T-cell (primary cell): ENCODE data around the gene TIMELESS. TPM values are rescaled to one million over a fixed set of nuclear protein-coding genes. Genes with fewer than 3 reads are reported as not detected.
"Not testable (repeated sequence)": the region's sequence is repeated elsewhere in the genome, so short reads cannot be mapped to it uniquely, and the experiment has no call there.

Experiments
- ATAC-seq, 4 experiments: fragments of 200-7000 bp in 3 of 4; fragments of 150-1000 bp in 1 of 4; cut with Tn5 transposase; replicated peaks in 1 of 4; 1 replicate in 3 of 4; 2 replicates in 1 of 4; pipeline ENCODE4 v1.10.0; 2021; ENCODE audit warnings: moderate library complexity in 3 of 4, mild to moderate bottlenecking in 2 of 4, moderate number of reproducible peaks in 1 of 4
- CTCF ChIA-PET, 2 donors: fragments of 300-600 bp; sonication (Branson Sonifier 250); formaldehyde crosslinking; loops; one replicate each; lab custom pipeline; 2022; ENCODE audit warnings: antibody characterized with exemption in 2 of 2; lab: Charles Lee
- POLR2A ChIA-PET, 2 donors: fragments of 300-600 bp; sonication (Branson Sonifier 250); formaldehyde crosslinking; loops; one replicate each; lab custom pipeline; 2022; ENCODE audit warnings: antibody characterized with exemption in 2 of 2; lab: Charles Lee
- DNase-seq, 35 experiments: peaks; one replicate each; pipeline versions ENCODE4 v3.0.0 to v3.0.0-alpha.2; 2013 to 2023
- H3K27ac ChIP-seq: one replicate; pipeline ENCODE4 v1.5.1; 2013; ENCODE audit warnings: low read length
- H3K27me3 ChIP-seq, 2 experiments: replicated peaks in 1 of 2; 1 replicate in 1 of 2; 2 replicates in 1 of 2; pipeline versions ENCODE4 v1.6.1 to v1.7.0; 2013; ENCODE audit warnings: low read length in 1 of 2, mixed read lengths in 1 of 2; ENCODE audit not compliant: control insufficient read depth in 2 of 2, insufficient read depth in 2 of 2; ENCODE audit errors: extremely low read depth in 1 of 2
- H3K36me3 ChIP-seq, 2 donors: 1 replicate in 1 of 2; 2 replicates in 1 of 2; pipeline versions ENCODE4 v1.6.1 to v1.7.0; 2013; ENCODE audit warnings: low read length in 1 of 2; ENCODE audit not compliant: control insufficient read depth in 2 of 2, insufficient read depth in 1 of 2; ENCODE audit errors: extremely low read depth in 1 of 2
- H3K4me1 ChIP-seq, 2 experiments: 1 replicate in 1 of 2; 2 replicates in 1 of 2; pipeline versions ENCODE4 v1.6.1 to v1.7.0; 2013; ENCODE audit warnings: low read length in 2 of 2, mixed read lengths in 1 of 2; ENCODE audit not compliant: insufficient read depth in 2 of 2, control insufficient read depth in 1 of 2; ENCODE audit errors: extremely low read depth in 1 of 2
- H3K4me3 ChIP-seq, 2 donors: 1 replicate in 1 of 2; 2 replicates in 1 of 2; pipeline versions ENCODE4 v1.5.1 to v1.7.0; 2013; ENCODE audit warnings: mild to moderate bottlenecking in 2 of 2, low read length in 1 of 2, moderate library complexity in 1 of 2; ENCODE audit not compliant: control insufficient read depth in 1 of 2; ENCODE audit errors: extremely low read depth in 1 of 2
- H3K9me3 ChIP-seq: 2 replicates; pipeline ENCODE4 v1.7.0; 2013
- H3K27ac Mint-ChIP-seq, 2 donors: one replicate each; pipeline ENCODE4 v1.8.0; 2020 to 2021; ENCODE audit warnings: mild to moderate bottlenecking in 2 of 2, mixed read lengths in 2 of 2
- H3K27me3 Mint-ChIP-seq, 2 donors: one replicate each; pipeline ENCODE4 v1.8.0; 2021 to 2022; ENCODE audit warnings: mixed read lengths in 2 of 2
- H3K36me3 Mint-ChIP-seq: one replicate; pipeline ENCODE4 v1.8.0; 2021; ENCODE audit warnings: mixed read lengths
- H3K4me1 Mint-ChIP-seq, 3 donors: one replicate each; pipeline ENCODE4 v1.8.0; 2020 to 2022; ENCODE audit warnings: mixed read lengths in 3 of 3, mild to moderate bottlenecking in 1 of 3
- H3K4me3 Mint-ChIP-seq, 3 donors: one replicate each; pipeline ENCODE4 v1.8.0; 2020 to 2022; ENCODE audit warnings: mild to moderate bottlenecking in 3 of 3, mixed read lengths in 3 of 3, moderate library complexity in 3 of 3
- H3K9me3 Mint-ChIP-seq, 3 donors: one replicate each; pipeline ENCODE4 v1.8.0; 2020 to 2022; ENCODE audit warnings: mixed read lengths in 3 of 3
- WGBS: methylation state at CpG from one replicate; pipeline ENCODE4 v1.1.5; 2013; ENCODE audit warnings: missing lambda C conversion rate; ENCODE audit not compliant: insufficient coverage; 5-methylcytosine and 5-hydroxymethylcytosine counted together
- total RNA-seq, 35 experiments: library from RNA in 6 of 35; stranded (reverse) in 6 of 35; fragments of 120-200 nt in 1 of 35; gene quantifications; one replicate each; pipeline versions ENCODE4 v1.2.1 to v1.2.4 and lab custom pipeline; 2013 to 2026

TIMELESS gene
- total RNA-seq, 5 donors from 2014 or later (not counting 1 experiment from before 2014, with no cell fraction given) = 5.0 to 7.5 (median 6.4) TPM

DNA sequence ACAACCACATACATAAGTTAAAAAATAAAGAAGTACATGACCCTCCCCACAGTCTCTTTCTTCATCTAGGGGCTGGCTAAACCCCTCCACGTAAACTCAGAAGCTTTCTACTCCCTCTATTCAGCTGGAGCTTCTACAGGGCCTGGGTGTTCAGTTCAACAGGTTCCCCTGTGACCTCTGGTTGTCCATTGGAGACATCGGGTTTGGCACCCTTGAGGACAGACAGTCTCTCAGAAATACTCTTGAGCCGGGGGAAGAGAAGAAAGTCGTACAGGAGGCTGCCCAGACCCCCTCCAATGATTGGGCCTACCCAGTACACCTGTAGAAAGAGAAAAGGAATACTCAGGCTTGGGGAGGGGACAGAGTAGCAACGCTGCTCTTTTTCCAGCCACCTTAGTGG is 1.9 kb upstream of the TIMELESS start:
- Histone ChIP-seq H3K4me3 (no peak overlapping the region), H3K27ac (no peak overlapping the region), H3K9me3 (no peaks in the 10 kb centered on the region), H3K4me1 (peaks cover 7 to 14% of the 10 kb centered on the region in 2 experiments), H3K36me3 (no peaks in the 10 kb centered on the region), H3K27me3 (peaks cover 0 to 5% of the 10 kb centered on the region in 2 experiments)
- H3K4me1 Mint-ChIP-seq = peaks cover 14 to 20% (median 19%) of the 10 kb centered on the region in 3 donors
- H3K27ac Mint-ChIP-seq = no peak overlapping the region
- no peak for DNase-seq
- no peaks in the 10 kb centered on the region for H3K27me3 Mint-ChIP-seq
- no CpG with 5 or more reads among the region's 5 CpGs for WGBS
- POLR2A ChIA-PET = interaction anchor here in 1 of 2 donors (1.1 kb wide), 1 partner anchor 11 kb away, joined by 5 read pairs; no protein-coding TSS in a partner anchor
- H3K9me3 Mint-ChIP-seq = no peaks in the 10 kb centered on the region
- no peak overlapping the region for H3K4me3 Mint-ChIP-seq
- no peak for ATAC-seq
- CTCF ChIA-PET = interaction anchor here (0.6 to 1.0 kb wide), 4 partner anchors 8 to 229 kb away, joined by 3 to 5 read pairs (median 4); partner anchors contain the start of gene RNF41 (in 1 of the 2)
- H3K36me3 Mint-ChIP-seq = no peaks in the 10 kb centered on the region

DNA sequence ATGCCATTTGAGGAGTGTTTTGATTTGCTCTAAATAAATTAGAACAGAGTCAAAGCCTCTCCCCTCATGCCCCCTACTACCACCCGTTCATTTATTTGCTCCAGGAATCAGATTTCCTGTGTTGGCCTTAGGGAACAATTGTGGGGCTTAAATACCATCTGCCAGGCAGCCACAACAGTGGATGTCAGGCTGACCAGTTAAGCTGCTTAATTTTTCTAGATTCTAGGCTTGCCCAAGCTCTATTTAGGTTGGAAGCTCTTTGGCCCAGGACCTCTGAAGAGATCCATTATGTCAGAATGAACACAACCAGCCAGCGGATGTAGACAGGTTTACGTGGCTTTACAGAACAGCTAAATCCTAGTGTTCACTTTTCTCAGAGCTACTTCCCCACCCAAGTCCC is 1.0 kb upstream of the TIMELESS start:
- Mint-ChIP-seq H3K4me3 (peak overlapping the region; percentile 17 to 91 (median 79)), H3K27ac (no peak overlapping the region), H3K36me3 (no peaks in the 10 kb centered on the region), H3K27me3 (no peaks in the 10 kb centered on the region), H3K4me1 (peaks cover 14 to 20% (median 19%) of the 10 kb centered on the region in 3 donors), H3K9me3 (no peaks in the 10 kb centered on the region)
- no peaks in the 10 kb centered on the region for H3K36me3 ChIP-seq
- H3K27ac ChIP-seq = no peak overlapping the region
- no peak for DNase-seq
- H3K4me3 ChIP-seq = no peak overlapping the region
- ATAC-seq = no peak
- H3K4me1 ChIP-seq = peaks cover 7 to 14% of the 10 kb centered on the region in 2 experiments
- 80% methylated on average over 2 of the region's 3 CpGs for WGBS
- POLR2A ChIA-PET = interaction anchor here (0.5 to 2.0 kb wide), 2 partner anchors 90 to 185 kb away, joined by 7 to 8 read pairs; partner anchors contain the start of gene STAT2 (in 1 of the 2)
- peaks cover 0 to 5% of the 10 kb centered on the region in 2 experiments for H3K27me3 ChIP-seq
- CTCF ChIA-PET = interaction anchor here (0.6 to 3.3 kb wide), 6 partner anchors 9 to 244 kb away, joined by 3 to 18 read pairs (median 4); no protein-coding TSS in a partner anchor
- no peaks in the 10 kb centered on the region for H3K9me3 ChIP-seq

DNA sequence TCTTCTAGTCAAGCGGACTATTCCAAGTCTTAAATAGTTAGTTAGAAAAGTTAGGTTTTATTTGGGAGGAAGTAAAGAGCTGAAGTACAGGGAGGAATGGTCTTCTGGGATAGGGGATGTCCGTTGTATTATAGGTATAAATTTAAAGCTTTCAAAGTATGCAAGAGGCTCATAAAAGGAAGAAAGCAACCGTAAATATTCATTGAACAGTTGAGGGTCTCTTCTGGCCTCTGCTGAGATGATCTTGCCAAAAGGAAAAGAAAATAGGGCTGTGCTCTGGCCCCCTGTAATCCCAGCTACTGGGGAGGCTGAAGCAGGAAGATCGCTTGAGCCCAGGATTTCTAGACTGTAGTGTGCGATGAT is 377 bp upstream of the TIMELESS start:
- ChIA-PET CTCF (interaction anchor here (0.6 to 3.3 kb wide), 8 partner anchors 10 to 695 kb away, joined by 3 to 18 read pairs (median 4); partner anchors contain the start of genes RPL41 (in 1 of the 2) and STAT2 (in 1 of the 2)), POLR2A (interaction anchor here in 1 of 2 donors (0.6 to 2.0 kb wide), 2 partner anchors 90 to 322 kb away, joined by 3 to 8 read pairs; partner anchors contain the start of genes ESYT1 and STAT2)
- no peaks in the 10 kb centered on the region for H3K9me3 ChIP-seq
- 0% methylated on average over 2 of the region's 5 CpGs for WGBS
- Mint-ChIP-seq H3K4me1 (peaks cover 14 to 20% (median 19%) of the 10 kb centered on the region in 3 donors), H3K27ac (peak overlapping the region; percentile 98), H3K4me3 (peak overlapping the region; percentile 79 to 91 (median 90)), H3K36me3 (no peaks in the 10 kb centered on the region), H3K27me3 (no peaks in the 10 kb centered on the region), H3K9me3 (no peaks in the 10 kb centered on the region)
- DNase-seq (no peak), ATAC-seq (no peak)
- peak overlapping the region; percentile 65 for H3K27ac ChIP-seq
- peaks cover 0 to 5% of the 10 kb centered on the region in 2 experiments for H3K27me3 ChIP-seq
- H3K36me3 ChIP-seq = no peaks in the 10 kb centered on the region
- H3K4me3 ChIP-seq = peak overlapping the region; percentile 91 to 94
- peaks cover 7 to 14% of the 10 kb centered on the region in 2 experiments for H3K4me1 ChIP-seq

DNA sequence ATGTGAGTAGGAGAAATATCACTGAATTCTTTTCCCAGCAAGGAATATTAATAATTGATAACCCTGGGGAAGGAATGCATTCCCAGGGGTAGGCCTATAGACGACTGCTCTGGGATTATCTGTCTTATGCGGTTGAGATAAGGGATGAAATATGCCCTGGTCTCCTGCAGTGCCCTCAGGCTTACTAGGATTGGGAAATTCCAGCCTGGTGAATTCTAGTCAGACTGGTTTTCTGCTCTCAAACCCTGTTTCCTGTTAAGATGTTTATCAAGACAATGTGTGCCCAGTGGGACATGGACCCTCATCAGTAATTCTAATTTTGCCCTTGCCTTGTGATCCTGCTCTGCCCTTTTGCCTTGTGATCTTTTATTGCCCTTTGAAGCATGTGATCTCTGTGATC is 6.0 kb downstream of the TIMELESS start:
- H3K4me1 ChIP-seq, H3K4me3 Mint-ChIP-seq, H3K4me3 ChIP-seq, H3K9me3 ChIP-seq, H3K27ac Mint-ChIP-seq, H3K27me3 ChIP-seq, H3K27ac ChIP-seq, H3K4me1 Mint-ChIP-seq, H3K36me3 ChIP-seq, POLR2A ChIA-PET, DNase-seq, H3K36me3 Mint-ChIP-seq, H3K9me3 Mint-ChIP-seq, CTCF ChIA-PET, ATAC-seq, H3K27me3 Mint-ChIP-seq: not testable (repeated sequence)
- 85% methylated on average over 2 of the region's 2 CpGs for WGBS

DNA sequence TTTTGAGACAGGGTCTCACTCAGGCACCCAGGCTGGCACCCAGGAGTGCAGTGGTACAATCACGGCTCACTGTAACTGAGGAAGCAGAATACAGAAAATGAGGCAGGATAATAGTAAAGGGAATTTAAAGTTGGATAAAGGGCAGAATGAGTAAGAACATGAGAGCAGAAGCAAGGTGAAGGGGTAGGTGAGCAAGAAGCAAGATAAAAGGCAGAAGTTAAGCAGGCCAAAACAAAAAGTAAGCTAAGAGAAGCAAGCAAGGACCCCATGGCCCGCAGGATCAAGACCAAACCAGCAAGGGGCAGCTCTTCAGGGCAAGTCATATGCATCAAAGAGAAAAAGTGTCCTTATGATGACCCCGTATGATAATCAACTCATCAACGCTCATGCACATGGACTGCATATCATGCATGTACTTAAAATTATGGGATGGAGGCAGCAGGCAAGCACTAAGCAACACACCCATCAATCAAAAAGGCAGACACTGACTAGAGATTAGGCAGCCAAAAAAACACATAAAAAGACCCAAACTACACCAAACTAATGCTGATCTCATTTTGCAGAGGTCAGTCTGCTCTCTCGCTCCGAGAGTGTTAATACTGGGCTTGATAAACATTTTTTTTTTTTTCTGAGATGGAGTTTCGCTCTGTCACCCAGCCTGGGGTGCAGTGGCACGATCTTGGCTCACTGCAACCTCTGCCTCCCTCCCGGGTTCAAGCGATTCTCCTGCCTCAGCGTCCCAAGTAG is 11.6 kb downstream of the TIMELESS start:
- Mint-ChIP-seq H3K4me3 (no peak overlapping the region), H3K36me3 (peaks cover 7% of the 10 kb centered on the region)
- POLR2A ChIA-PET = interaction anchor here in 1 of 2 donors (0.5 kb wide), 1 partner anchor 8 kb away, joined by 4 read pairs; no protein-coding TSS in a partner anchor

DNA sequence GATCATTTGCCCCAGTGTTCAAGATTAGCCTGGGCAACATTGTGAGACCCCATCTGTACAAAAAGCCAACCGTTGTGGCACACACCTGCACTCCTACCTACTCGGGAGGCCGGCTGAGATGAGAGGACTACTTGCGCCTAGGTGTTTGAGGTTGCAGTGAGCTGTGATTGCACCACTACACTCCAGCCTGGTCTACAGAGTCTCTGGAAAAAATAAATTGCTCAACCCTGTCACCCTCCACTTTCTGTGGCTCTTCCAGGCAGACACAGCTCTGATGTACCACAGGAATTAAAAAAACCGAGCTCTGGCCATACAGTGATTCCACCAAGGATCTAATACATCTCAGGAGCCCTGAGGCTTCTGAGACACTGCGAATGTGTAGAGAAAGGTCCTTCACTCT is 14.4 kb downstream of the TIMELESS start:
- DNase-seq (no peak), ATAC-seq (no peak)
- H3K4me1 Mint-ChIP-seq = peaks cover 0 to 6% (median 0%) of the 10 kb centered on the region in 3 donors
- Histone ChIP-seq H3K36me3 (peaks cover 7 to 9% of the 10 kb centered on the region in 2 donors), H3K4me3 (no peak overlapping the region), H3K27me3 (no peaks in the 10 kb centered on the region), H3K27ac (no peak overlapping the region), H3K4me1 (no peaks in the 10 kb centered on the region), H3K9me3 (no peaks in the 10 kb centered on the region)
- H3K36me3 Mint-ChIP-seq = peaks cover 10% of the 10 kb centered on the region
- WGBS = no CpG with 5 or more reads among the region's 6 CpGs
- no peaks in the 10 kb centered on the region for H3K27me3 Mint-ChIP-seq
- ChIA-PET POLR2A (no interaction called here), CTCF (no interaction called here)
- no peaks in the 10 kb centered on the region for H3K9me3 Mint-ChIP-seq
- no peak overlapping the region for H3K27ac Mint-ChIP-seq
- no peak overlapping the region for H3K4me3 Mint-ChIP-seq

More for the DNA sequence above, 11.6 kb downstream of the TIMELESS start:
- Histone ChIP-seq H3K27me3 (no peaks in the 10 kb centered on the region), H3K4me1 (no peaks in the 10 kb centered on the region), H3K9me3 (no peaks in the 10 kb centered on the region), H3K4me3 (no peak overlapping the region), H3K27ac (no peak overlapping the region), H3K36me3 (peaks cover 4% of the 10 kb centered on the region in 2 donors)
- H3K27me3 Mint-ChIP-seq = no peaks in the 10 kb centered on the region
- no peak overlapping the region for H3K27ac Mint-ChIP-seq
- ATAC-seq = no peak
- WGBS = 95% methylated on average over 2 of the region's 11 CpGs
- no peaks in the 10 kb centered on the region for H3K9me3 Mint-ChIP-seq
- DNase-seq = no peak
- CTCF ChIA-PET = interaction anchor here in 1 of 2 donors (0.5 kb wide), 1 partner anchor 611 kb away, joined by 3 read pairs; no protein-coding TSS in a partner anchor
- peaks cover 0 to 6% (median 0%) of the 10 kb centered on the region in 3 donors for H3K4me1 Mint-ChIP-seq
